DND-41 (cell line): ENCODE measurements around the gene SLC12A4.

Experiments
- ATAC-seq: fragments of 200-7000 bp; cut with Tn5 transposase; 3 replicates; pipeline ENCODE4 v1.9.1; 2021; ENCODE audit warnings: low read depth; ENCODE audit not compliant: insufficient read depth
- DNase-seq: peaks from one replicate; pipeline ENCODE4 v3.0.0-alpha.2; 2020
- H2AFZ ChIP-seq: 2 replicates; pipeline ENCODE4 v1.6.0; 2012; ENCODE audit warnings: low read depth, low read length
- H3K27ac ChIP-seq: 2 replicates; pipeline ENCODE4 v1.5.1; 2012; ENCODE audit warnings: low read length, inconsistent platforms
- H3K27me3 ChIP-seq: fragments of 200-600 bp; sonication (generic); 2 replicates; pipeline ENCODE4 v1.6.0; 2012; ENCODE audit warnings: low read length, mild to moderate bottlenecking, inconsistent platforms; ENCODE audit not compliant: insufficient read depth, poor library complexity
- H3K36me3 ChIP-seq: 2 replicates; pipeline ENCODE4 v1.5.1; 2012; ENCODE audit warnings: low read length, inconsistent platforms; ENCODE audit not compliant: insufficient read depth
- H3K4me1 ChIP-seq: 2 replicates; pipeline ENCODE4 v1.5.1; 2012; ENCODE audit warnings: mild to moderate bottlenecking, low read length; ENCODE audit not compliant: insufficient read depth
- H3K4me2 ChIP-seq: 2 replicates; pipeline ENCODE4 v1.6.0; 2012; ENCODE audit warnings: mild to moderate bottlenecking, moderate library complexity, low read length, inconsistent platforms; ENCODE audit not compliant: insufficient read depth
- H3K4me3 ChIP-seq, 2 experiments: fragments of 200-600 bp in 1 of 2; shearing (Covaris generic) in 1 of 2; 2 replicates each; pipeline ENCODE4 v1.5.1; 2012 to 2016; ENCODE audit warnings: inconsistent platforms in 2 of 2, low read length in 2 of 2, mild to moderate bottlenecking in 2 of 2, low read depth in 1 of 2, moderate library complexity in 1 of 2
- H3K79me2 ChIP-seq: 2 replicates; pipeline ENCODE4 v1.6.0; 2012; ENCODE audit warnings: low read length, inconsistent platforms; ENCODE audit not compliant: insufficient read depth
- H3K9ac ChIP-seq: 2 replicates; pipeline ENCODE4 v1.6.0; 2012; ENCODE audit warnings: low read depth, mild to moderate bottlenecking, inconsistent platforms, low read length, moderate library complexity
- H3K9me3 ChIP-seq: 2 replicates; pipeline ENCODE4 v1.5.1; 2012; ENCODE audit warnings: low read length, moderate library complexity, mild to moderate bottlenecking, inconsistent platforms; ENCODE audit not compliant: insufficient read depth, severe bottlenecking
- H4K20me1 ChIP-seq: 2 replicates; pipeline ENCODE4 v1.6.0; 2012; ENCODE audit warnings: low read length; ENCODE audit not compliant: insufficient read depth
- CTCF ChIP-seq: IDR thresholded peaks from 2 replicates; pipeline ENCODE4 v1.5.1; 2012; ENCODE audit warnings: borderline replicate concordance, low read length, moderate library complexity, mild to moderate bottlenecking; ENCODE audit not compliant: poor library complexity, severe bottlenecking; ENCODE audit errors: extremely low read depth
- EZH2 ChIP-seq: IDR thresholded peaks from 3 replicates; pipeline ENCODE4 v1.6.1; 2012; ENCODE audit warnings: borderline replicate concordance, low read depth, mild to moderate bottlenecking, moderate library complexity, low read length, inconsistent platforms; ENCODE audit not compliant: severe bottlenecking

The SLC12A4 gene

GRCh38 chr16:67982011-67982696 lies 13.7 kb upstream of the SLC12A4 start:
- H3K4me1 ChIP-seq: peaks cover 23% of the 10 kb centered on the region
- H3K79me2 ChIP-seq: no peaks in the 10 kb centered on the region
- H4K20me1 ChIP-seq: no peaks in the 10 kb centered on the region
- no peak for ATAC-seq
- H3K9ac ChIP-seq: no peak overlapping the region
- no peak overlapping the region for H3K27ac ChIP-seq
- H2AFZ ChIP-seq: no peak overlapping the region
- H3K27me3 ChIP-seq: no peaks in the 10 kb centered on the region
- H3K4me2 ChIP-seq: no peak overlapping the region
- TF ChIP-seq EZH2 (no peak), CTCF (no peak)
- no peaks in the 10 kb centered on the region for H3K36me3 ChIP-seq
- H3K4me3 ChIP-seq: no peak overlapping the region
- DNase-seq: no peak
- no peaks in the 10 kb centered on the region for H3K9me3 ChIP-seq

- H3K9ac ChIP-seq: no peak within 1 kb of the TSS
- no peak within 1 kb of the TSS for H2AFZ ChIP-seq
- H3K79me2 ChIP-seq: no peaks in the 10 kb centered on the region
- peak; percentile 17 for TF ChIP-seq CTCF
- TF ChIP-seq EZH2: no peak
- no peak within 1 kb of the TSS for H3K27ac ChIP-seq
- ATAC-seq (no peak), DNase-seq (no peak)
- H4K20me1 ChIP-seq: no peaks in the 10 kb centered on the region
- H3K27me3 ChIP-seq: no peaks in the 10 kb centered on the region
- no peaks in the 10 kb centered on the region for H3K36me3 ChIP-seq
- H3K4me2 ChIP-seq: no peak within 1 kb of the TSS
- no peak within 1 kb of the TSS for H3K4me3 ChIP-seq
- H3K4me1 ChIP-seq: peaks cover 23% of the 10 kb centered on the region
- no peaks in the 10 kb centered on the region for H3K9me3 ChIP-seq
Measured at GRCh38 chr16:67979955-67980678, 11.7 kb upstream of the SLC12A4 start, which contains the start of gene DPEP3. Gene DPEP3 (minus strand): TSS chr16:67980499. CDS start chr16:67980380, 119 bp downstream.

DNA sequence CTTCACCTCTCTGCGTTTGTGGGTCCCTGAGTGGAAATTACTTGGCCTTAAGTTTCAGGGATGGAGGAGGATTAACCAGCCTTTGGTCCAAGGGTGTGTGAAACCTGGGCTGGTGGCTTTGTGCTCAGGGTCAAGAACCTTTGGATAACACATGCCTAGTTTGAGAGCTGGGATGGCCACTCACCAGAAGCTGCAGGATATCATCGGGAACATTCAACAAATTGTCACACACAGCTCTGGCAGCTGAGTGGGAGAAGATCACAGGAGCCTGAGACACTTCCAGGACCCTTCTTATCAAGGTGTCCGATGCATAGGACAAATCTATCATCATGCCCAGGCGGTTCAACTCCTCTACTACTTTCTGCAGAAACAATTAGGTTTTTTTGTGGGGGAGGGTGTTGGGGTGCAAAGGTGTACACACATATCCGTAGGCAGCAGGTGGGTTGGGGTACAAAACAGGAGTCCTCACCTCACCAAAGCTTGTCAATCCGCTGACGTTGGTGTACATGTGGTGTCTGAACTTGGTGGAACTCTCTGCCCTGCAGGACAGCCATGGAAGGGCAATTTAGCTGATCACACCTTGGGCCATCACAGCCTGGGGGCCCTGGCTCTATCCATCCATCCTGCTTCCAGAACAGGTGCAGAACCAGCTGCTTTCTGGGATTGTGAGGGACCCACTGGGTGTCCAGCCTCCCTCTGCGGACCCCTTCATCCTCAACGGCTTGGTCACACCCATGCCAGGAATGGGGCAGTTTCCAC lies 9.2 kb upstream of the SLC12A4 start:
- Histone ChIP-seq H3K9ac (no peak overlapping the region), H3K9me3 (no peaks in the 10 kb centered on the region), H3K27me3 (no peaks in the 10 kb centered on the region), H4K20me1 (no peaks in the 10 kb centered on the region), H3K4me3 (no peak overlapping the region), H3K79me2 (no peaks in the 10 kb centered on the region), H2AFZ (no peak overlapping the region), H3K4me1 (no peaks in the 10 kb centered on the region), H3K27ac (no peak overlapping the region), H3K36me3 (no peaks in the 10 kb centered on the region), H3K4me2 (no peak overlapping the region)
- TF ChIP-seq EZH2 (no peak), CTCF (no peak)
- DNase-seq (no peak), ATAC-seq (no peak)
